ENCODE data around the gene RPL7A. TPM values are rescaled to one million over a fixed set of nuclear protein-coding genes. Genes with fewer than 3 reads are reported as not detected.

Gene RPL7A
- total and polyA plus RNA-seq, 2 donors (not counting 3 experiments of a cell fraction or from before 2014, with no cell fraction given), result 2,112 to 2,329 TPM

- no peak for TF ChIP-seq EZH2 (IDR thresholded peaks at IDR 0.05; ENCODE audit: borderline replicate concordance, low read depth, low read length, severe bottlenecking)
- TF ChIP-seq GATA2 (IDR thresholded peaks at IDR 0.05; ENCODE audit: insufficient read depth, insufficient read length, low read depth, low read length), result no peak
- TF ChIP-seq POLR2AphosphoS5 (IDR thresholded peaks at IDR 0.05; ENCODE audit: insufficient read depth, low read depth, low read length), result no peak
- TF ChIP-seq FOS (IDR thresholded peaks at IDR 0.05; ENCODE audit: borderline replicate concordance, insufficient read depth, low read length), result no peak
- no peak for TF ChIP-seq POLR2A (IDR thresholded peaks at IDR 0.05; ENCODE audit: low read depth, low read length)
- TF ChIP-seq MYC (IDR thresholded peaks at IDR 0.05; ENCODE audit: low read depth, low read length), result no peak
- TF ChIP-seq CTCF (IDR thresholded peaks at IDR 0.05; ENCODE audit: extremely low read depth in 1 of 2, insufficient read depth in 1 of 2, low read depth in 1 of 2, low read length in 2 of 2), result no peak
- TF ChIP-seq JUN (IDR thresholded peaks at IDR 0.05; ENCODE audit: borderline replicate concordance, insufficient read depth, insufficient read length, low read depth), result no peak
- no peak for TF ChIP-seq MAX (IDR thresholded peaks at IDR 0.05; ENCODE audit: insufficient read depth, insufficient read length)
- BruUV-seq (replicated peaks), result no TSS peak
- no peaks in the 10 kb centered on the region for H3K27me3 ChIP-seq (ENCODE audit: control insufficient read depth in 2 of 2, insufficient read depth in 2 of 2, low read length in 2 of 2)
- ChIA-PET POLR2A (no interaction called here), CTCF (interaction anchor here (1.4 kb wide), 1 partner anchor 169 kb away, joined by 7 read pairs; no protein-coding TSS in a partner anchor)
- no peak overlapping the region for H3K9ac ChIP-seq (replicated peaks; ENCODE audit: extremely low read depth, insufficient read depth, low read length)
- H3K36me3 ChIP-seq (ENCODE audit: control insufficient read depth in 2 of 2, extremely low read depth in 1 of 2, insufficient read depth in 2 of 2, low read length in 2 of 2), result peaks cover 15 to 26% of the 10 kb centered on the region in 2 experiments
- intact Hi-C loops (cut with micrococcal nuclease) (no loop called here), dilution Hi-C loops (cut with MboI; ENCODE audit: extremely low pct_ligation_motif_present, low sequenced_read_pairs) (no loop called here)
- FAIRE-seq (no peak), DNase-seq (ENCODE audit: low read depth, low spot score) (no peak)
- no peak overlapping the region for H3K4me3 ChIP-seq (replicated peaks in 1 of 3; ENCODE audit: insufficient read depth in 1 of 3, low read depth in 1 of 3, low read length in 3 of 3)
- H2AFZ ChIP-seq (ENCODE audit: low read depth, low read length), result no peak overlapping the region
- H3K4me2 ChIP-seq (ENCODE audit: insufficient read depth, low read length), result no peak overlapping the region
- no peaks in the 10 kb centered on the region for H4K20me1 ChIP-seq (replicated peaks; ENCODE audit: control insufficient read depth, extremely low read depth, insufficient read depth, low read length)
- no peaks in the 10 kb centered on the region for H3K9me1 ChIP-seq (replicated peaks; ENCODE audit: control insufficient read depth, extremely low read depth, insufficient read depth, low read length)
- no peak overlapping the region for H3K27ac ChIP-seq (ENCODE audit: insufficient read depth, low read depth, low read length)
- H3K79me2 ChIP-seq (ENCODE audit: control insufficient read depth, insufficient read depth, low read length), result peaks cover 8% of the 10 kb centered on the region
- H3K4me1 ChIP-seq (ENCODE audit: control insufficient read depth, extremely low read depth, insufficient read depth, low read length), result peaks cover 17% of the 10 kb centered on the region
- H3K9me3 ChIP-seq (replicated peaks; ENCODE audit: control insufficient read depth, insufficient read depth, low read length), result no peaks in the 10 kb centered on the region
Observed at GRCh38 chr9:133354766-133355165, 6.7 kb downstream of the RPL7A start.
